Esophagus squamous epithelium (tissue), 4 donors: Measurements from ENCODE around the gene SLC2A6.

Experiments used
- CTCF ChIP-seq, 6 experiments: fragments of 450-650 bp in 4 of 6; fragments of 200-600 bp in 2 of 6; sonication (generic) in 2 of 6; IDR thresholded peaks; one replicate each; pipeline ENCODE4 v1.5.1; 2016 to 2019; ENCODE audit warnings: antibody characterized with exemption in 6 of 6, mild to moderate bottlenecking in 4 of 6, moderate library complexity in 4 of 6
- POLR2A ChIP-seq, 4 donors: fragments of 450-650 bp; IDR thresholded peaks; one replicate each; pipeline ENCODE4 v1.6.1; 2017; ENCODE audit warnings: antibody characterized with exemption in 4 of 4, mild to moderate bottlenecking in 4 of 4, moderate library complexity in 3 of 4

GRCh38 chr9:133441571-133441970, 37.3 kb downstream of the SLC2A6 start:
- TF ChIP-seq POLR2A (IDR thresholded peaks at IDR 0.05) (no peak), CTCF (IDR thresholded peaks at IDR 0.05) (no peak)
